Activated T-helper 2 cell treated with anti-CD3 and anti-CD28 coated beads, Interferon-gamma antibody, Interleukin-2, Interleukin-4, amounts not matched to agents 10 μg/mL and 5 μg/mL and 100 μg/mL, durations not matched to agents 14 hours and 24 hours and 36 hours (primary cell): Measurements from ENCODE around the gene CNOT6L. TPM values are rescaled to one million over a fixed set of nuclear protein-coding genes. Genes with fewer than 3 reads are reported as not detected.
"Not testable (repeated sequence)": the region's sequence is repeated elsewhere in the genome, so short reads cannot be mapped to it uniquely, and the experiment has no call there.

Experiments
- DNase-seq: peaks from one replicate; pipeline ENCODE4 v3.0.0; 2021; ENCODE audit warnings: low spot score
- H3K27ac Mint-ChIP-seq: one replicate; pipeline ENCODE4 v1.8.0; 2021; ENCODE audit warnings: mixed read lengths
- H3K27me3 Mint-ChIP-seq: one replicate; pipeline ENCODE4 v1.8.0; 2021; ENCODE audit warnings: low read depth, mixed read lengths
- H3K36me3 Mint-ChIP-seq: one replicate; pipeline ENCODE4 v1.8.0; 2021; ENCODE audit warnings: low read depth, mixed read lengths
- H3K4me1 Mint-ChIP-seq: one replicate; pipeline ENCODE4 v1.8.0; 2021; ENCODE audit warnings: low read depth, mixed read lengths
- H3K4me3 Mint-ChIP-seq: one replicate; pipeline ENCODE4 v1.8.0; 2021; ENCODE audit warnings: low read depth, mild to moderate bottlenecking, moderate library complexity, mixed read lengths
- H3K9me3 Mint-ChIP-seq: one replicate; pipeline ENCODE4 v1.8.0; 2021; ENCODE audit warnings: mixed read lengths
- intact Hi-C: fragments of 100-400 bp; cut with micrococcal nuclease; formaldehyde crosslinking; loops from one replicate; pipeline ENCODE4 v1.15.1; 2023
- total RNA-seq: library from RNA; stranded (reverse); gene quantifications from 2 replicates; pipeline ENCODE4 v1.2.3, GENCODE V29; 2022

Gene CNOT6L
- 94.8 and 105 TPM in 2 replicates for total RNA-seq

DNA sequence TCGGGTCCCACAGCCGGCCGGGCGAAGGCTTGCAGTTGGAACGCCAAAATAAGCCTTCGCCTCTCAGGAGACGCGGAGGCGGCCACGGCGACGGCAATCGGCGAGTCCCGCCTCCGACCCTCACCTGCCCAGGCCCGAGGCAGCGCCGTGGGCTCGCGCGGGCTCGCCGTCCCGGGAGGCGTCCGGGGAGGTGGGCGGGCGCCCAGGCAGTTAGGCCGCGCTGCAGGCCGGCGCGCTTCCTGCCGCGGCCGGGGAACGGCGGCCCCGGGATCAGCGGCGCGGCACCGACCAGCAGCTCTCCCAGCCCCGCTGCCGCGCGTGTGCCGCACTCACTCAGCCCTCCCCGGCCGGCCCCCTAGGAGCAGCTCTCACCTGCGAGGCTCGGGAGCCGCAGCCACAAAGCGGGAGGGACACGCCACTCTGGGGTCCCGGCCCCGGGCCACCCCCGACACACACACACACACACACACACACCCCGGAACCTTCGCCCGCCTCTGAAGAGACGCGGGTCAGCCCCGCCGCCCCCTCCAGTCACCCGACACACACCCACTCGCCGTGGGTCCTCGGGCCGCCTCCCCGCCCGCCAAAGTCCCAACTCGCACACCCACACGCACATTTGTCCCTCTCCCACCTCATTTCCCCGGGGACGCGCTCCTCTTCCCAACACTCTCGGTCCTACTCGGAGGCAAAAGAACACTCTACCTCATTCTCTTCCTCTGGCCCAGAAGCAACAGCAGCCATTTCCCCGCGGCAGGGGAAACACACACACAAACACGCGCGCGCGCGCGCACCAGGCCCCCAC, at the start of gene CNOT6L:
Gene CNOT6L, minus strand, starts transcription at position 767 of the 802 bp plus-strand sequence. Its CDS starts 60 bp downstream, at position 707.
- intact Hi-C loops: loop anchor here (1.0 kb wide), 1 partner anchor 18 kb away; no protein-coding TSS in a partner anchor
- peak; percentile 70 for DNase-seq
- H3K36me3 Mint-ChIP-seq: peaks cover 31% of the 10 kb centered on the region
- H3K4me1 Mint-ChIP-seq: peaks cover 43% of the 10 kb centered on the region
- no peaks in the 10 kb centered on the region for H3K9me3 Mint-ChIP-seq
- H3K27ac Mint-ChIP-seq: peak within 1 kb of the TSS; percentile 100
- peak within 1 kb of the TSS; percentile 100 for H3K4me3 Mint-ChIP-seq
- H3K27me3 Mint-ChIP-seq: no peaks in the 10 kb centered on the region

DNA sequence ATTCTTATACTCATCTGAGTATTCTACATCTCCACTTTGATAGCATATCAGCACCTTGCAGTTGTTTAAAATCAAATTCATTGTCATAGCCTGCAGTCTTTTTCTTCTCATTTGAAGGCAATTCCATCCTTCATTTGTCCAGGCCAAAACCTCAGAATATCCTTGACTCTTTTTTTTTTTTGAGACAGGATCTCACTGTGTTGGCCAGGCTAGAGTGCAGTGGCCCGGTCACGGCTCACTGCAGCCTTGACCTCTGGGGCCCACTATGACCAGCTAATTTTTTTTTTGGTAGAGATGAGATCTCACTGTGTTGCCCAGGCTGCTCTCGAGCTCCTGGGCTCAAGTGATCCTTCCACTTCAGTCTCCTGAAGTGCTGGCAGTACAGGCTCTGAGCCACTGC, 46.1 kb upstream of the CNOT6L start:
- intact Hi-C loops: loop anchor here (10.0 kb wide), 1 partner anchor 240 kb away; no protein-coding TSS in a partner anchor
- no peak for DNase-seq
- Mint-ChIP-seq H3K9me3 (no peaks in the 10 kb centered on the region), H3K27ac (no peak overlapping the region), H3K4me1 (peaks cover 40% of the 10 kb centered on the region), H3K4me3 (peak overlapping the region; percentile 22), H3K36me3 (peaks cover 38% of the 10 kb centered on the region), H3K27me3 (no peaks in the 10 kb centered on the region)

DNA sequence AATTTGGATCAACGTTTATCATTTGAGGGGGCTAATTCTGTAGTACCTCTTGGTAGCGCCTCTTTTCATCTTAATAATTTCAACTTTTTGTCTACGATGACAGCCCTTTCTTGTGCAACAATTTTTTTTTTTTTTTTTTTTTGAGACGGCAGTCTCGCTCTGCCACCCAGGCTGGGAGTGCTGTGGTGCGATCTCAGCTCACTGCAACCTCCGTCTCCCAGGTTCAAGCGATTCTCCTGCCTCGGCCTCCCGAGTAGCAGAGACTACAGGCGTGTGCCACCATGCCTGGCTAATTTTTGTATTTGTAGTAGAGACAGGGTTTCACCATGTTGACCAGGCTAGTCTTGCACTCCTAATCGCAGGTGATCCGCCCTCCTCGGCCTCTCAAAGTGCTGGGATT, 44.2 kb upstream of the CNOT6L start:
- H3K36me3 Mint-ChIP-seq: peaks cover 29% of the 10 kb centered on the region
- H3K4me1 Mint-ChIP-seq: peaks cover 36% of the 10 kb centered on the region
- H3K27me3 Mint-ChIP-seq, DNase-seq, H3K9me3 Mint-ChIP-seq: not testable (repeated sequence)
- peak overlapping the region; percentile 99 for H3K27ac Mint-ChIP-seq
- intact Hi-C loops: loop anchor here (2.0 to 10.0 kb wide), 6 partner anchors 61 to 914 kb away; partner anchors contain the start of gene BMP2K
- peak overlapping the region; percentile 93 for H3K4me3 Mint-ChIP-seq

DNA sequence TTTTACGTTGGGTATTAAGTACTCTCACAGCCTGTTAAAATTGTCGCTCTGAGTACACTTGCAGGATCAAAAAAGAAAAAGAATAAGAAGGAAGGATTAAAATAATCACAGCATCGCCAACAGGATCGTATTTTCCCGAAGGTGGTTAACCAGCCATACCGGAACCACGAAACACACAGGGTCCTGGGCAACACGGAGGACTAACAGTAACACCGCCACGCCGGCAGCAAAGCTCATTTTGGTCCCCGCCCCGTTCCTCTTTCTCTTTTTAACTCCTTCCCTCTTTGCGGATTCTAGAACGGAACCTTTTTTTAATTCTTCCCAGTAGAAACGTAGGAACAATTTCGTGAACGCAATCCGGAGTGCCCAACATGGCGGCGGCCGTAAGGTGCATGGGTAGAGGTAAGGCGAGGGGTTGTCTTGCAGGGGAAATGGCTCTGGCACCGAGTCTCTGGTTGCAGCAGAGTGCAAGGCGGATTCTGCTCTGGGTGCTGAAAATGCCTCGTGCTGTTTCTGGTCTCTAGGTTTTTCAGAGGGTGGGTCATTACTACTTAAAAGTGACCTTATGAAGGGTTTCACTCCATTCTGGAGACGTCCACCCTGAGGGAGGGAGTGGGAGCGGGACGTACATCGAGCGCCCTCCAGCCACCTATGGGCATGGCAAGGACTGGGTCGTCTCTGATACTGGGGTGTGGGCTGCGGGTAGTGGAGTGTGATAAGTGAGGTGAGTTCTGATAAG, 43.5 kb upstream of the CNOT6L start, which contains the start of gene MRPL1:
Gene MRPL1, plus strand, starts transcription at position 353 of the 739 bp plus-strand sequence. Its CDS starts 19 bp downstream, at position 372.
- peak; percentile 86 for DNase-seq
- Mint-ChIP-seq H3K4me1 (peaks cover 41% of the 10 kb centered on the region), H3K9me3 (no peaks in the 10 kb centered on the region), H3K27me3 (no peaks in the 10 kb centered on the region), H3K36me3 (peaks cover 29% of the 10 kb centered on the region), H3K27ac (peak within 1 kb of the TSS; percentile 99), H3K4me3 (peak within 1 kb of the TSS; percentile 93)
- intact Hi-C loops: loop anchor here (1.0 to 10.0 kb wide), 8 partner anchors 8 to 915 kb away; partner anchors contain the start of gene BMP2K

DNA sequence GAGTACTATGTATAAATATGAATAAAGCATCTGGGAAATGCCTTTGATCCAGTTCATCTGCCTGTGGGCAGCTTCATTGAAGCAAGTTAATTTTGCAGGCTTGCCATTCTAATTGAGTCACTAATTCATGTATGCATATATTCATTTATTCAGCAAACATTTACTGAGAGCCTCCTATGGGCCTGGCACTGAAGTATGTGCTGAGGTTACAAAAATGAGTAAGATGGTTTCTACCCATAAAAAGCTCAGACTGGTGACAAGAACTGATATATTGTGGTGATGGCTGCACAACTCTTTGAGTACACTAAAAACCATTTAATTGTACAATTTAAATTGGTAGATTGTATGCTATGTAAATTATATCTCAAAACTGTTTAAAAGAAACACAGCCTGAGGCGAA, 42.3 kb upstream of the CNOT6L start:
- Mint-ChIP-seq H3K36me3 (peaks cover 21% of the 10 kb centered on the region), H3K27me3 (no peaks in the 10 kb centered on the region), H3K4me3 (peak overlapping the region; percentile 93), H3K9me3 (no peaks in the 10 kb centered on the region), H3K4me1 (peaks cover 46% of the 10 kb centered on the region), H3K27ac (peak overlapping the region; percentile 99)
- intact Hi-C loops: loop anchor here (1.0 to 10.0 kb wide), 5 partner anchors 16 to 916 kb away; partner anchors contain the start of gene BMP2K
- no peak for DNase-seq

DNA sequence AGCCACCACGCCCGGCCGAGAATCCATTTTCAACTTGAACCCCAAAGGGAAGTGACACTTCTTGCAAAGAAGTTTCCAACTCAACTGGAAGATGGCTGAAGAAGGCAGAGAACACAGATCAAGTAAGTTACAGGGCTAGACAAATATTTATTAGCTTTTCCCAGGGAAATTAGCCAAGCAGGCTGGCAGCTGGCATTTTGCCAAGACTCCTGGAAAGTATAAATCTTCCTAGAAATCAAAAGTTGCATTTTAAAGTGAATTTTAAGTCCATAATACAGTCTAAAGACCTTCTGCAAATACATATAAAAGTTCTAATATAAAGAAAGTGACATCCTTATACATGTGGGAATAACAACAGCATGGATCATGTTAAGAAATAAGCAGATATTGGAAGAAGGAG, 40.1 kb upstream of the CNOT6L start:
- Mint-ChIP-seq H3K36me3 (peaks cover 6% of the 10 kb centered on the region), H3K4me1 (peaks cover 52% of the 10 kb centered on the region), H3K27me3 (no peaks in the 10 kb centered on the region), H3K27ac (no peak overlapping the region), H3K9me3 (no peaks in the 10 kb centered on the region), H3K4me3 (no peak overlapping the region)
- DNase-seq: no peak
- intact Hi-C loops: loop anchor here (10.0 kb wide), 1 partner anchor 704 kb away; the partner anchor contains the start of gene CCNG2

DNA sequence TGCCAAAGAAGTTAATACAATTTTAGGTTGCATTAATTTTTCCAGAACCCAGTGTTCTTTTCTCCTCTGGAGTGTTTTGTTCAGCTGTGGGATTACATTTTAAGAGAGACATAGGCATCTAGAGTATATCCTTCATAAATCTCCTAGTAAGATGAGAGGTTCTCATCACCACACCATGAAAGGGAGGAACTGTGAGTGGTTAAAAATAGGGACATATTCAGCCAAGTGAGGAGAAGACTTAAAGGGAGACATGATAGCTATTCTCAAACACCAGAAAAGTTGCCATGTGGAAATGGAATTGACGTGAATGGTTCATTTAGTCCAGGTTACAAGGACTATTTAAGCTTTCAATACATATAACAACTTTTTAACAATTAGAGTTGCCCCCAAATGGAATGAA, 37.0 kb upstream of the CNOT6L start:
- Mint-ChIP-seq H3K4me3 (no peak overlapping the region), H3K4me1 (peaks cover 65% of the 10 kb centered on the region), H3K27me3 (no peaks in the 10 kb centered on the region), H3K36me3 (no peaks in the 10 kb centered on the region), H3K9me3 (no peaks in the 10 kb centered on the region), H3K27ac (peak overlapping the region; percentile 72)
- no peak for DNase-seq
- intact Hi-C loops: loop anchor here (10.0 kb wide), 1 partner anchor 701 kb away; the partner anchor contains the start of gene CCNG2

DNA sequence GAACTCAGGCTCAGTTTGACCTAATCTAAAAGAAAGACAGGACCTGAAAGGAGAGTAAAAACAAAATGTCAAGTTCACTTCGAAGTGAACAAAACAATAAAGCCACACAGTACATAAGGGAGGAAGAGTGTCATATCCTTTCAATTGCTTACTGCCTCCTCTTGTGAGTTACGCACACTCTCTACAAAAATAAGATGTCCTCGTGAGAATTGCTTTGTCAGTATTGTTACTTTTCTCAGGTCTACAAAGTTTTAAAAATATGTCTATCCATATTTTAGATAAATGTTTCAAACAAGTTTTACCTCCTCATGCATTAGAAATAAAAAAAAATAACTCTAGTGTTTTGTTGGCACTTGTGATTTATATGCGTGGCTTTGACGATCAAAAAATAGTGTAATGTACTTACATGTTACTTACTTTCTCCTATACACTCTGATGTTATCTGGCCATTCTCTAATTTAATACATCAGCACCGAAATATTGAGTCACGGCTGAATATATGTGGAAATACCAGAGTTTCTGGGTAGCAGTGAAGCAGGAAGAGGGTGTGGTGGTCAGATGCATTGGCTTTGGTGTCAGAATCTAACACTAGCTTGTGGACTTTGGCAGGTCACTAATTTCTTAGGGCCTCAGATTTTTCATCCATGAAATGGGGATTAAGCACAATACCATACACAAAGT, 35.4 kb upstream of the CNOT6L start:
- peak overlapping the region; percentile 93 for H3K27ac Mint-ChIP-seq
- no peaks in the 10 kb centered on the region for H3K27me3 Mint-ChIP-seq

DNA sequence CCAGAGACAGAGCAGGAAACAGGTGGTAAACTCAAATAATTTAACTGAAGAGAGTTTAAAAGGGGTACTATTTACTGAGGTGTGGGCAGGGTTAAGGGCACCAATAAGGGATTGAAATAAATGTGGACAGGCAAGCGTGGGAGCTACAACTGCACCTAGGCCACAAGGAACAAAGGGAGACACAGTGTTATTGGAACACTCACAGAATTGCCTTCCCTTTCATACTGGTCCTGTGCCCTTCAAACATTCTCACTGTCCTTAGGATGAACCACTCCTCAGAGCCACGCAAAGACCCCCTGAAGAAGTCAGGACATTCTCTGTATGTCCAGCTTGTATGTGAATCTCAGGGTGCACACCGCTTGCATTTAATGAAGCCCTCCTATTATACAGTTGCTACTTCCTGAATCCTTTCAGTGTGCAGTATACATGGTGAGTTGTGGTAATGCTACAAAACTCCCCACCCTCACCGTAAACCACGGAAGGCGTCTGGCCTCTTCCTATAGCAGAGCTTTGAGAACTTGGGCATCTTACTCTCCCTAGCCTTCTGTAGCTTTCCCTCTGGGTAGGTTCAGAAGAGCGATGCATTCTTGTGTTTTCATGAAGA, 33.8 kb upstream of the CNOT6L start:
- intact Hi-C loops: loop anchor here (10.0 kb wide), 1 partner anchor 698 kb away; the partner anchor contains the start of gene CCNG2
- Mint-ChIP-seq H3K4me3 (peak overlapping the region; percentile 72), H3K27ac (peak overlapping the region; percentile 93), H3K27me3 (no peaks in the 10 kb centered on the region), H3K9me3 (no peaks in the 10 kb centered on the region), H3K4me1 (peaks cover 52% of the 10 kb centered on the region), H3K36me3 (no peaks in the 10 kb centered on the region)
- peak; percentile 70 for DNase-seq

More for the DNA sequence above, 35.4 kb upstream of the CNOT6L start:
- Mint-ChIP-seq H3K4me3 (peak overlapping the region; percentile 72), H3K4me1 (peaks cover 61% of the 10 kb centered on the region), H3K9me3 (no peaks in the 10 kb centered on the region), H3K36me3 (no peaks in the 10 kb centered on the region)
- peak; percentile 27 for DNase-seq
- intact Hi-C loops: loop anchor here (1.0 to 10.0 kb wide), 5 partner anchors 8 to 700 kb away; partner anchors contain the start of genes CCNG2 and MRPL1

DNA sequence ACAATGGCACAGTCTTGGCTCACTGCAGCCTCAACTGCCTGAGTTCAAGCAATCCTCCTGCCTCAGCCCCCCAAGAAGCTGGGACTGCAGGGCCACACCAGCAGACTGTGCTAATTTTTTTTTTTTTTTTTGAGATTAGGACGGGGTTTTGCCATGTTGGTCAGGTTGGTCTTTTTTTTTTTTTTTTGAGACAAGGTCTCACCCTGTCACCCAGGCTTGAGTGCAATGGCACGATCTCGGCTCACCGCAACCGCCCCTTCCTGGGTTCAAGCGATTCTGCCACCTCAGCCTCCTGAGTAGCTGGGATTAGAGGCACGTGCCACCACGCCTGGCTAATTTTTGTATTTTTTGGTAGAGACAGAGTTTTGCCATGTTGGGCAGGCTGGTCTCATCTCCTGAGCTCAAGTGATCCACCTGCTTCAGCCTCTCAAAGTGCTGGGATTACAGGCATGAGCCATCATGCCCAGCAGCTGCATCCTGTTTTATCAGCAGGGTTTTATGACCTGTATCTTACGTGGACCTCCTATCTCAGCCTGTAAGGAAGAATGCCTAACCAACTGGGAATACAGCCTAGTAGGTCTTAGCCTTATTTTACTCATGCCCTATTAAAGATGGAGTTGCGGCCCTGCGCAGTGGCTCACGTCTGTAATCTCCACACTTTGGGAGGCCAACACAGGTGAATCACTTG, 30.3 kb upstream of the CNOT6L start:
- Mint-ChIP-seq H3K4me3 (no peak overlapping the region), H3K27ac (no peak overlapping the region), H3K4me1 (peaks cover 40% of the 10 kb centered on the region), H3K9me3 (no peaks in the 10 kb centered on the region), H3K36me3 (no peaks in the 10 kb centered on the region), H3K27me3 (no peaks in the 10 kb centered on the region)
- no peak for DNase-seq
- intact Hi-C loops: no loop called here

DNA sequence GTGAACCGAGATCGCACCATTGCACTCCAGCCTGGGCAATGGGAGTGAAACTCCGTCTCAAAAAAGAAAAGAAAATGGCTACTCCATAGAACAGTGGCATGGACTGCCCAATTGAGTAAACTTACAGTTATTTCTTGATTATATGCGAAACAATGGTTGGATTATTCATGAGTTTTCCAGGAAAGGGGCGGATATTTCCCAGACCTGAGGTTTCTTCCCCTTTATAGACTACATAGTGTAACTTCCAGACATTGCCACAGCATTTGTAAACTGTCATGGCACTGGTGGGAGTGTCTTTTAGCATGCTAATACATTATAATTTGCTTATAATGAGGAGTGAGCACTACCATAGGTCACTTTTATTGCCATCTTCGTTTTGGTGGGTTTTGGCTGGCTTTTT, 29.3 kb upstream of the CNOT6L start:
- no peaks in the 10 kb centered on the region for H3K27me3 Mint-ChIP-seq
- H3K36me3 Mint-ChIP-seq: no peaks in the 10 kb centered on the region
- no peaks in the 10 kb centered on the region for H3K9me3 Mint-ChIP-seq
- DNase-seq: no peak
- peaks cover 40% of the 10 kb centered on the region for H3K4me1 Mint-ChIP-seq
- H3K4me3 Mint-ChIP-seq: no peak overlapping the region
- intact Hi-C loops: no loop called here
- no peak overlapping the region for H3K27ac Mint-ChIP-seq
